Tibial nerve (tissue), 4 donors: Measurements from ENCODE around the gene SMIM28.

Source experiments
- CTCF ChIP-seq, 5 experiments: fragments of 200-600 bp in 3 of 5; fragments of 450-650 bp in 2 of 5; sonication (generic) in 3 of 5; IDR thresholded peaks; one replicate each; pipeline ENCODE4 v1.5.1; 2016 to 2019; ENCODE audit warnings: antibody characterized with exemption in 5 of 5, mild to moderate bottlenecking in 3 of 5, moderate library complexity in 2 of 5
- EP300 ChIP-seq, 2 donors: sonication (generic); formaldehyde crosslinking; IDR thresholded peaks; one replicate each; pipeline ENCODE4 v1.6.1; 2017; ENCODE audit warnings: antibody characterized with exemption in 2 of 2, mild to moderate bottlenecking in 1 of 2
- POLR2A ChIP-seq, 2 donors: fragments of 450-650 bp; IDR thresholded peaks; one replicate each; pipeline ENCODE4 v1.6.1; 2017; ENCODE audit warnings: antibody characterized with exemption in 2 of 2, mild to moderate bottlenecking in 2 of 2, moderate library complexity in 2 of 2

- TF ChIP-seq CTCF (IDR thresholded peaks at IDR 0.05) (no peak), POLR2A (IDR thresholded peaks at IDR 0.05) (no peak), EP300 (IDR thresholded peaks at IDR 0.05) (no peak)
Observed at GRCh38 chr6:138418118-138418742, 40.5 kb downstream of the SMIM28 start.
